RWPE2 (cell line): Measurements from ENCODE around the gene PRR22.

Experiments used
- ATAC-seq: fragments of 200-7000 bp; cut with Tn5 transposase; 3 replicates; pipeline ENCODE4 v1.9.1; 2021; ENCODE audit warnings: low read depth
- DNase-seq: peaks from one replicate; pipeline ENCODE4 v3.0.0-alpha.2; 2020; ENCODE audit warnings: low spot score
- H3K27ac ChIP-seq: fragments of 450-650 bp; 2 replicates; pipeline ENCODE4 v1.5.1; 2017; ENCODE audit warnings: mild to moderate bottlenecking; ENCODE audit not compliant: poor library complexity, severe bottlenecking
- H3K27me3 ChIP-seq: fragments of 250-450 bp; sonication (Bioruptor Pico); 2 replicates; pipeline ENCODE4 v1.5.1; 2021; ENCODE audit warnings: mild to moderate bottlenecking, moderate library complexity; ENCODE audit not compliant: insufficient read depth, poor library complexity, severe bottlenecking
- H3K36me3 ChIP-seq: fragments of 250-450 bp; sonication (Bioruptor Pico); 2 replicates; pipeline ENCODE4 v1.5.1; 2020; ENCODE audit warnings: low read depth, mild to moderate bottlenecking, moderate library complexity
- H3K4me1 ChIP-seq: fragments of 250-450 bp; sonication (Bioruptor Pico); 2 replicates; pipeline ENCODE4 v1.5.1; 2021; ENCODE audit warnings: mild to moderate bottlenecking, moderate library complexity; ENCODE audit not compliant: insufficient read depth, poor library complexity, severe bottlenecking
- H3K4me3 ChIP-seq: fragments of 250-450 bp; sonication (Bioruptor Pico); 2 replicates; pipeline ENCODE4 v1.5.1; 2021; ENCODE audit warnings: mild to moderate bottlenecking, moderate library complexity; ENCODE audit not compliant: severe bottlenecking
- H3K9me3 ChIP-seq: fragments of 250-450 bp; sonication (Bioruptor Pico); 2 replicates; pipeline ENCODE4 v1.5.1; 2021; ENCODE audit warnings: mild to moderate bottlenecking, moderate library complexity; ENCODE audit not compliant: severe bottlenecking
- TF ChIP-seq, protein P1 (sequence below): fragments of 450-650 bp; IDR thresholded peaks from one replicate; pipeline ENCODE4 v1.5.1; 2017; ENCODE audit warnings: mild to moderate bottlenecking, moderate library complexity; ENCODE audit not compliant: poor library complexity, severe bottlenecking

Gene PRR22

GRCh38 chr19:5808120-5808816 lies 23.7 kb upstream of the PRR22 start:
- Histone ChIP-seq H3K27me3 (peaks cover 12% of the 10 kb centered on the region), H3K36me3 (no peaks in the 10 kb centered on the region), H3K9me3 (no peaks in the 10 kb centered on the region), H3K4me1 (no peaks in the 10 kb centered on the region), H3K27ac (no peak overlapping the region), H3K4me3 (no peak overlapping the region)
- DNase-seq (no peak), ATAC-seq (no peak)
- TF ChIP-seq, protein P1, sequence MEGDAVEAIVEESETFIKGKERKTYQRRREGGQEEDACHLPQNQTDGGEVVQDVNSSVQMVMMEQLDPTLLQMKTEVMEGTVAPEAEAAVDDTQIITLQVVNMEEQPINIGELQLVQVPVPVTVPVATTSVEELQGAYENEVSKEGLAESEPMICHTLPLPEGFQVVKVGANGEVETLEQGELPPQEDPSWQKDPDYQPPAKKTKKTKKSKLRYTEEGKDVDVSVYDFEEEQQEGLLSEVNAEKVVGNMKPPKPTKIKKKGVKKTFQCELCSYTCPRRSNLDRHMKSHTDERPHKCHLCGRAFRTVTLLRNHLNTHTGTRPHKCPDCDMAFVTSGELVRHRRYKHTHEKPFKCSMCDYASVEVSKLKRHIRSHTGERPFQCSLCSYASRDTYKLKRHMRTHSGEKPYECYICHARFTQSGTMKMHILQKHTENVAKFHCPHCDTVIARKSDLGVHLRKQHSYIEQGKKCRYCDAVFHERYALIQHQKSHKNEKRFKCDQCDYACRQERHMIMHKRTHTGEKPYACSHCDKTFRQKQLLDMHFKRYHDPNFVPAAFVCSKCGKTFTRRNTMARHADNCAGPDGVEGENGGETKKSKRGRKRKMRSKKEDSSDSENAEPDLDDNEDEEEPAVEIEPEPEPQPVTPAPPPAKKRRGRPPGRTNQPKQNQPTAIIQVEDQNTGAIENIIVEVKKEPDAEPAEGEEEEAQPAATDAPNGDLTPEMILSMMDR = no peak

GRCh38 chr19:5806905-5807304 lies 22.4 kb upstream of the PRR22 start:
- H3K27ac ChIP-seq = no peak overlapping the region
- no peaks in the 10 kb centered on the region for H3K36me3 ChIP-seq
- H3K27me3 ChIP-seq = peaks cover 12% of the 10 kb centered on the region
- DNase-seq (no peak), ATAC-seq (no peak)
- TF ChIP-seq, protein P1 = no peak
- no peak overlapping the region for H3K4me3 ChIP-seq
- no peaks in the 10 kb centered on the region for H3K4me1 ChIP-seq
- H3K9me3 ChIP-seq = no peaks in the 10 kb centered on the region

GRCh38 chr19:5806133-5806489 lies 21.6 kb upstream of the PRR22 start:
- no peaks in the 10 kb centered on the region for H3K36me3 ChIP-seq
- H3K9me3 ChIP-seq = no peaks in the 10 kb centered on the region
- TF ChIP-seq, protein P1 = peak; percentile 38
- no peak overlapping the region for H3K4me3 ChIP-seq
- H3K27me3 ChIP-seq = peaks cover 12% of the 10 kb centered on the region
- H3K27ac ChIP-seq = no peak overlapping the region
- ATAC-seq = no peak
- no peak for DNase-seq
- no peaks in the 10 kb centered on the region for H3K4me1 ChIP-seq

- Histone ChIP-seq H3K4me1 (no peaks in the 10 kb centered on the region), H3K27ac (no peak overlapping the region), H3K36me3 (no peaks in the 10 kb centered on the region), H3K9me3 (no peaks in the 10 kb centered on the region), H3K27me3 (peaks cover 12% of the 10 kb centered on the region), H3K4me3 (peak overlapping the region; percentile 25)
- peak; percentile 37 for ATAC-seq
- TF ChIP-seq, protein P1 = peak; percentile 65
- DNase-seq = no peak
Measured at GRCh38 chr19:5805462-5806132, 21.1 kb upstream of the PRR22 start.
